Fibroblast of lung (primary cell): ENCODE measurements around the gene MICB. TPM values are rescaled to one million over a fixed set of nuclear protein-coding genes. Genes with fewer than 3 reads are reported as not detected.

Source experiments
- DNase-seq, 2 donors: peaks; one replicate each; pipeline versions ENCODE4 v3.0.0 to v3.0.0-alpha.2; 2010; ENCODE audit warnings: low read depth in 2 of 2
- H2AFZ ChIP-seq: 2 replicates; pipeline ENCODE4 v1.5.1; 2012; ENCODE audit warnings: low read length, control low read depth, inconsistent platforms
- H3K27ac ChIP-seq: 2 replicates; pipeline ENCODE4 v1.5.1; 2011; ENCODE audit warnings: low read length, control low read depth; ENCODE audit not compliant: insufficient read depth
- H3K27me3 ChIP-seq: 2 replicates; pipeline ENCODE4 v1.5.1; 2011; ENCODE audit warnings: mild to moderate bottlenecking, low read length; ENCODE audit not compliant: control insufficient read depth, insufficient read depth
- H3K36me3 ChIP-seq: 2 replicates; pipeline ENCODE4 v1.5.1; 2011; ENCODE audit warnings: low read length; ENCODE audit not compliant: control insufficient read depth, insufficient read depth
- H3K4me1 ChIP-seq: 2 replicates; pipeline ENCODE4 v1.5.1; 2011; ENCODE audit warnings: low read length; ENCODE audit not compliant: control insufficient read depth, insufficient read depth; ENCODE audit errors: extremely low read depth
- H3K4me2 ChIP-seq: 2 replicates; pipeline ENCODE4 v1.5.1; 2011; ENCODE audit warnings: low read length, control low read depth; ENCODE audit not compliant: insufficient read depth; ENCODE audit errors: extremely low read depth
- H3K4me3 ChIP-seq, 4 experiments: fragments of 200-600 bp in 1 of 4; sonication (generic) in 1 of 4; replicated peaks in 1 of 4; 2 replicates each; pipeline ENCODE4 v1.5.1; 2011 to 2016; ENCODE audit warnings: low read length in 4 of 4, low read depth in 3 of 4, mild to moderate bottlenecking in 3 of 4, control low read depth in 2 of 4, inconsistent platforms in 1 of 4, mixed read lengths in 1 of 4; ENCODE audit not compliant: insufficient read depth in 1 of 4; ENCODE audit errors: control extremely low read depth in 1 of 4
- H3K79me2 ChIP-seq: 2 replicates; pipeline ENCODE4 v1.5.1; 2012; ENCODE audit warnings: mild to moderate bottlenecking, low read length, inconsistent platforms; ENCODE audit not compliant: control insufficient read depth, insufficient read depth
- H3K9ac ChIP-seq: 2 replicates; pipeline ENCODE4 v1.5.1; 2011; ENCODE audit warnings: mild to moderate bottlenecking, low read length, control low read depth; ENCODE audit not compliant: insufficient read depth
- H3K9me3 ChIP-seq: 2 replicates; pipeline ENCODE4 v1.5.1; 2012; ENCODE audit warnings: low read depth, low read length; ENCODE audit not compliant: control insufficient read depth, insufficient read depth
- H4K20me1 ChIP-seq: 2 replicates; pipeline ENCODE4 v1.5.1; 2011; ENCODE audit warnings: low read length; ENCODE audit not compliant: control insufficient read depth, insufficient read depth; ENCODE audit errors: extremely low read depth
- CTCF ChIP-seq, 2 donors: IDR thresholded peaks in 1 of 2; conservative IDR thresholded peaks in 1 of 2; 1 replicate in 1 of 2; 2 replicates in 1 of 2; pipeline ENCODE4 v1.5.1; 2011 to 2012; ENCODE audit warnings: low read length in 2 of 2, control low read depth in 1 of 2, inconsistent platforms in 1 of 2, low read depth in 1 of 2, mild to moderate bottlenecking in 1 of 2
- EZH2 ChIP-seq: IDR thresholded peaks from 2 replicates; pipeline ENCODE4 v1.5.1; 2012; ENCODE audit warnings: low read length, control low read depth, mild to moderate bottlenecking; ENCODE audit errors: missing control alignments
- polyA plus RNA-seq, 2 donors: library from polyadenylated mRNA; depleted of rRNA in 1 of 2; stranded (reverse) in 1 of 2; unstranded in 1 of 2; fragments of >200 nt; gene quantifications; 2 replicates each; pipeline ENCODE4 v1.2.1, GENCODE V29; 2011 to 2012; ENCODE audit warnings: missing spikeins in 1 of 2
- total RNA-seq: library from RNA; depleted of rRNA; stranded (reverse); fragments of >200 nt; gene quantifications from 2 replicates; pipeline ENCODE4 v1.2.1, GENCODE V29; 2014

The MICB gene
- total and polyA plus RNA-seq, 2 donors (not counting 1 experiment from before 2014, with no cell fraction given): 17.2 to 18.6 TPM

DNA sequence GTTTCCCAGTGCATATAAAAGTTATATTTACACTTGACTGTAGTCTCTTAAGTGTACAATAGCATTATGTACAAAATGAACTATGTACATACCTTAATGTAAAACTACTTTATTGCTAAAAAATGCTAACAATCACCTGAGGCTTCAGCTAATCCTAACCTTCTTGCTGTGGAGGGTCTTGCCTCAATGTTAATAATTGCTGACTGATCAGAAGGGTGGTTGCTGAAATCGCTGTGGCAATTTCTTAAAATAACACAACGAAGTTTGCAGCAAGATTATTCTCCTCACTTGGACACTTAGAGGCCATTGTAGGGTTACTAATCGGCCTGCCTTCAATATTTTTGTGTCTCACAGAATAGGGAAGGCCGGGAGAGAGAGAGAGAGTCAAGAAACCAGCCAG lies 24.7 kb upstream of the MICB start:
- Histone ChIP-seq H3K4me2 (no peak overlapping the region), H3K36me3 (no peaks in the 10 kb centered on the region), H3K9me3 (no peaks in the 10 kb centered on the region), H3K9ac (no peak overlapping the region), H3K4me3 (no peak overlapping the region), H3K27me3 (peaks cover 13% of the 10 kb centered on the region), H3K27ac (no peak overlapping the region), H3K79me2 (no peaks in the 10 kb centered on the region), H2AFZ (no peak overlapping the region), H3K4me1 (no peaks in the 10 kb centered on the region), H4K20me1 (no peaks in the 10 kb centered on the region)
- no peak for DNase-seq
- TF ChIP-seq CTCF (conservative IDR thresholded peaks at IDR 0.05 in 1 of 2, IDR thresholded peaks at IDR 0.05 in 1 of 2; ENCODE audit: low read depth in 1 of 2, low read length in 2 of 2) (no peak), EZH2 (no peak)

DNA sequence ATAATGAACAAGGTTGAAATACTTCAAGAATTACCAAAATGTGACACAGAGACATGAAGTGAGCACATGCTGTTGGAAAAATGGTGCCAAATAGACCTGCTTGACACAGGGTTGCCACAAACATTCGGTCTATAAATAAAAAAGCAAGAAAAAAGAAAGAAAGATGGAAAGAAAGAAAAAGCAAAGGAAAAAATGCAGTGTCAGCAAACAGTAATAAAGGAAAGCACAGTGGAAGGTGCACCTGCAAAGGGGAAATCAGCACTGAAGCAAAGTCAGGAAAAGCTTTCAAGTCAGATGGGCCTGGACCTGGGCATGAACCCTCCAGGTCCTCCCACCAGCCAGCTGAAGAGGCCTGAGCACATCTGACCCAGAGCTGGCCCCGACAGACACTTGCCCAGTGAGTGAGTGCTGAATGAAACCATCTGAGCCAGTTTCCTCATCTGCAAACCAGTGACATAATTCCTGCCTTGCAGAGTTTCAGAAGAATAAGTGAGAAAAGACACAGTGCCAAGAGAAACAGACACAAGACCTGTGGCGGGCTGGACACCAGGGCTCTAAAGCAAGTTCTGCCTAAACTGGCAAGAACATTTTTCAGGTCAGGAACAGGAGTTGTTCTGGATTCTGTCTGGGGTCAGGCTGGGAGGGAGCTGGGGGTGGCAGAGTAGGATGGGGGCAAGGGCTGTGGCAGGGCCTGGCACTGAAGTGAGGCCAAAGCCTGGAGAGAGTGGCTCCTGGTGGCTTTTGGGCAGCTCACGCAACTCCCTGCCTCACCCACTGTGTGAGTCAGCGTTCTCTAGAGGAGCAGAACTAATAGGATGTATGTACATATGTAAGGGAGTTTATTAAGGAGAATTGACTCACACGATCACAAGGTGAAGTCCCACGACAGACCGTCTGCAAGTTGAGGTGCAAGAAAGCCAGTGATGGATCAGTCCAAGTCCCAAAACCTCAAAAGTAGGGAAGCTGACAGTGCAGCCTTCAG lies 23.9 kb upstream of the MICB start:
- TF ChIP-seq CTCF (conservative IDR thresholded peaks at IDR 0.05 in 1 of 2, IDR thresholded peaks at IDR 0.05 in 1 of 2; ENCODE audit: low read depth in 1 of 2, low read length in 2 of 2) (no peak), EZH2 (no peak)
- Histone ChIP-seq H3K4me2 (no peak overlapping the region), H3K79me2 (no peaks in the 10 kb centered on the region), H2AFZ (no peak overlapping the region), H3K27ac (no peak overlapping the region), H3K36me3 (no peaks in the 10 kb centered on the region), H3K4me3 (no peak overlapping the region), H3K9ac (no peak overlapping the region), H3K27me3 (peaks cover 12% of the 10 kb centered on the region), H3K4me1 (no peaks in the 10 kb centered on the region), H3K9me3 (no peaks in the 10 kb centered on the region), H4K20me1 (no peaks in the 10 kb centered on the region)
- DNase-seq: peak; percentile 61 to 72

DNA sequence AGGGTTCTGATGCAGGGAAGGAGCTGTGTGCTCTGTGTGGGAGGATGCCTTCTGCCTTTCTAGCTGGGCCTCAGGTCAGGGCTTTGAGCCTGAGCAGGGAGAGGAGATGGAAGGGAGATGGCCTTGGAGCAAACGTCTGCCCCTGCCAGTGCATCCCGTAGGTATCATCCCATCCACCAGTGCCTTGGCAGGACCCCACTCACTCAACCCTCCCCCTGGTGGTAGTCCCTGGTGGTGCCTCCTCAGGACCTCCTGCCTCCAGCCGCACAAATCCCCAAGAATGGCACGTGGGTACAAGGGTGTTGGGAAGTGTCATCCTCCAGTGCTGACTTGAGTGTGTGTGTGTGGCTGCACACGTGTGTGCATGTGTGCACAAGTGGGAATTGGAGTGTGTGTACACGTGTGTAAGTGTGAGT lies 23.1 kb upstream of the MICB start:
- TF ChIP-seq CTCF (conservative IDR thresholded peaks at IDR 0.05 in 1 of 2, IDR thresholded peaks at IDR 0.05 in 1 of 2; ENCODE audit: low read depth in 1 of 2, low read length in 2 of 2) (peak; percentile 25 to 30), EZH2 (no peak)
- Histone ChIP-seq H3K4me2 (no peak overlapping the region), H2AFZ (no peak overlapping the region), H3K9me3 (no peaks in the 10 kb centered on the region), H3K36me3 (no peaks in the 10 kb centered on the region), H3K4me3 (no peak overlapping the region), H4K20me1 (no peaks in the 10 kb centered on the region), H3K4me1 (no peaks in the 10 kb centered on the region), H3K9ac (no peak overlapping the region), H3K79me2 (no peaks in the 10 kb centered on the region), H3K27ac (no peak overlapping the region), H3K27me3 (peaks cover 11% of the 10 kb centered on the region)
- DNase-seq: no peak
